Middle frontal gyrus (tissue), 1 donor: Measurements from ENCODE around the gene ENKUR.

Experiments
- DNase-seq: peaks from one replicate; pipeline ENCODE4 v3.0.0-alpha.2; 2015; ENCODE audit warnings: low spot score; ENCODE audit errors: extremely low spot score

ENKUR gene

GRCh38 chr10:24950439-24950838 is 65.5 kb downstream of the ENKUR start:
- no peak for DNase-seq

- no peak for DNase-seq
Measured at GRCh38 chr10:24949616-24950015, 66.3 kb downstream of the ENKUR start.

GRCh38 chr10:24947304-24948097 is 68.5 kb downstream of the ENKUR start:
- DNase-seq: peak; percentile 58

GRCh38 chr10:24944512-24945255 is 71.3 kb downstream of the ENKUR start:
- no peak for DNase-seq

- DNase-seq: no peak
Measured at GRCh38 chr10:24938525-24938924, 77.4 kb downstream of the ENKUR start.

GRCh38 chr10:24938076-24938475 is 77.9 kb downstream of the ENKUR start:
- no peak for DNase-seq

- DNase-seq: no peak
Measured at GRCh38 chr10:24935504-24936292, 80.3 kb downstream of the ENKUR start.
